LNCAP (cell line): ENCODE data around the gene NXPH1.

Source experiments
- CTCF ChIP-seq: fragments of 450-650 bp; IDR thresholded peaks from 2 replicates; pipeline ENCODE4 v1.5.1; 2017; ENCODE audit warnings: mild to moderate bottlenecking

Gene NXPH1

GRCh38 chr7:8724080-8724718 lies 290.8 kb downstream of the NXPH1 start:
- peak; percentile 88 for TF ChIP-seq CTCF

DNA sequence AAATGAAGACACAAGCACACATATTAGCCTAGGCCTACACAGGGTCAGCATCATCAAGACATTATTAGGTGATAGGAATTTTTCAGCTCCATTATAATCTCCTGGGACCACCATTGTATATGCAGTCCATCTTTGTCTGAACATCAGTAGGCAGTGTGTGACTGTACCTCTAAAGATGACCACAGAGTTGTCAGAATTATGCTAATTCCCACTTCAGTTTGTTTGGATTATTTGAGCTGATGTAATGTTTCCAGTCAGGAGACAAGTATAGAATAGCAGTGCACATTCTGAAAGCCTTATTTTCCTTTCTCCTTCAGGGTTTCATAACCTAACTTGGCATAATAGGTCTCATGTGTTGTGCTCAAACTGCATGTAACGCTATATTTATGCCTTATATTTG lies 306.4 kb downstream of the NXPH1 start:
- no peak for TF ChIP-seq CTCF

GRCh38 chr7:8742837-8743236 lies 309.4 kb downstream of the NXPH1 start:
- no peak for TF ChIP-seq CTCF

GRCh38 chr7:8747338-8747737 lies 313.9 kb downstream of the NXPH1 start:
- no peak for TF ChIP-seq CTCF

- no peak for TF ChIP-seq CTCF
Measured at GRCh38 chr7:8751557-8752231, 318.3 kb downstream of the NXPH1 start.

- TF ChIP-seq CTCF = no peak
Measured at GRCh38 chr7:8753355-8753754, 319.9 kb downstream of the NXPH1 start.

DNA sequence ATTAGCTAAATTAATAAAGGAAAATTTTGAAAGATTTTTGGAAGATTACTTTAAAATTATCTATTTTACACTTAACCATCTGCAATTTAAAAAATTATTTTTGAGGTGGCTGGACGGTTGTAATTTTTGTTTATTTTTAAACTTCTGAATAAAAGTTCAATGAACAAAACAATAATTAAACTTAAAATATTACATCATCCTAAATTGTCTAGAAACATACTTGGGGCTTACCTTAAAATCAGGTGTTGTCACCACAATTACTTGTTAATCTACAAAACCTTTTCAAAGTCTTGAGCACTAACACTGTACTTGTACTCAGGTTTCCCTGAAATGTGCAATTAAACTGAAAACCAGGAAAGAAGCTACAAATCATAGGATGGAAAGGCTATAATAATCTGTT lies 328.3 kb downstream of the NXPH1 start:
- no peak for TF ChIP-seq CTCF
